Omental fat pad (tissue), 4 donors: ENCODE results near the gene TRIM38. TPM values are rescaled to one million over a fixed set of nuclear protein-coding genes. Genes with fewer than 3 reads are reported as not detected.
"Not testable (repeated sequence)": the region's sequence is repeated elsewhere in the genome, so short reads cannot be mapped to it uniquely, and the experiment has no call there.

Experiments used
- ATAC-seq: fragments of 150-250 bp; one replicate; pipeline ENCODE4 v1.9.1; 2016; ENCODE audit warnings: mild to moderate bottlenecking, moderate library complexity; ENCODE audit not compliant: low FRiP score
- DNase-seq: peaks from one replicate; pipeline ENCODE4 v3.0.0-alpha.2; 2019; ENCODE audit warnings: low spot score
- CTCF ChIP-seq, 3 donors: fragments of 450-650 bp; IDR thresholded peaks; one replicate each; pipeline ENCODE4 v1.5.1; 2016 to 2017; ENCODE audit warnings: antibody characterized with exemption in 3 of 3, mild to moderate bottlenecking in 3 of 3, moderate library complexity in 2 of 3
- total RNA-seq, 4 donors: library from RNA; depleted of rRNA; stranded (reverse); fragments of >200 nt; gene quantifications; one replicate each; pipeline ENCODE4 v1.1.0, GENCODE V29; 2016

TRIM38 gene
- total RNA-seq, 4 donors from 2014 or later: 7.8 to 21.6 (median 11.7) TPM

GRCh38 chr6:25942561-25943147 lies 19.9 kb upstream of the TRIM38 start:
- no peak for ATAC-seq
- no peak for DNase-seq
- TF ChIP-seq CTCF (IDR thresholded peaks at IDR 0.05): no peak

- no peak for ATAC-seq
- TF ChIP-seq CTCF (IDR thresholded peaks at IDR 0.05): no peak
- DNase-seq: no peak
Measured at GRCh38 chr6:25943887-25944286, 18.7 kb upstream of the TRIM38 start.

- TF ChIP-seq CTCF (IDR thresholded peaks at IDR 0.05): no peak
- ATAC-seq (no peak), DNase-seq (no peak)
Measured at GRCh38 chr6:25944688-25945574, 17.7 kb upstream of the TRIM38 start.

- DNase-seq: not testable (repeated sequence)
Measured at GRCh38 chr6:25945738-25946137, 16.9 kb upstream of the TRIM38 start.

GRCh38 chr6:25946631-25947030 lies 16.0 kb upstream of the TRIM38 start:
- ATAC-seq: no peak
- no peak for TF ChIP-seq CTCF (IDR thresholded peaks at IDR 0.05)
- DNase-seq: no peak

More at GRCh38 chr6:25945738-25946137, 16.9 kb upstream of the TRIM38 start:
- ATAC-seq: not testable (repeated sequence)

- not testable (repeated sequence) for DNase-seq, ATAC-seq
Measured at GRCh38 chr6:25947492-25947891, 15.1 kb upstream of the TRIM38 start.

- no peak for TF ChIP-seq CTCF (IDR thresholded peaks at IDR 0.05)
- no peak for ATAC-seq
- no peak for DNase-seq
Measured at GRCh38 chr6:25949695-25950094, 12.9 kb upstream of the TRIM38 start.

- no peak for ATAC-seq
Measured at GRCh38 chr6:25950297-25950696, 12.3 kb upstream of the TRIM38 start.

More at GRCh38 chr6:25950297-25950696, 12.3 kb upstream of the TRIM38 start:
- DNase-seq: no peak
- TF ChIP-seq CTCF (IDR thresholded peaks at IDR 0.05): no peak
